GM21381 (cell line): ENCODE data around the gene BCOR.

Experiments
- ATAC-seq: cut with Tn5 transposase; IDR thresholded peaks from one replicate; pipeline ENCODE4 v1.9.1; 2021; ENCODE audit warnings: mild to moderate bottlenecking, moderate library complexity; ENCODE audit not compliant: unreplicated experiment

Gene BCOR

GRCh38 chrX:40116925-40117324, 19.2 kb upstream of the BCOR start:
- ATAC-seq: no peak

GRCh38 chrX:40112996-40113395, 15.2 kb upstream of the BCOR start:
- no peak for ATAC-seq

- no peak for ATAC-seq
Observed at GRCh38 chrX:40111868-40112267, 14.1 kb upstream of the BCOR start.

- no peak for ATAC-seq
Observed at GRCh38 chrX:40109288-40110008, 11.7 kb upstream of the BCOR start.

- ATAC-seq: no peak
Observed at GRCh38 chrX:40108959-40109287, 11.2 kb upstream of the BCOR start.

- ATAC-seq: no peak
Observed at GRCh38 chrX:40108162-40108958, 10.6 kb upstream of the BCOR start.

GRCh38 chrX:40107291-40108161, 9.8 kb upstream of the BCOR start:
- ATAC-seq: no peak

GRCh38 chrX:40106676-40107290, 9.0 kb upstream of the BCOR start:
- ATAC-seq: no peak

GRCh38 chrX:40105835-40106675, 8.3 kb upstream of the BCOR start:
- ATAC-seq: no peak

- ATAC-seq: peak; percentile 41
Observed at GRCh38 chrX:40104985-40105834, 7.5 kb upstream of the BCOR start.

- peak; percentile 35 for ATAC-seq
Observed at GRCh38 chrX:40104630-40104984, 6.8 kb upstream of the BCOR start.

GRCh38 chrX:40103565-40104323, 6.0 kb upstream of the BCOR start:
- no peak for ATAC-seq

- ATAC-seq: no peak
Observed at GRCh38 chrX:40102393-40103381, 4.9 kb upstream of the BCOR start.

- no peak for ATAC-seq
Observed at GRCh38 chrX:40101430-40101802, 3.7 kb upstream of the BCOR start.

- ATAC-seq: no peak
Observed at GRCh38 chrX:40100537-40101429, 3.0 kb upstream of the BCOR start.

GRCh38 chrX:40100141-40100536, 2.4 kb upstream of the BCOR start:
- ATAC-seq: no peak
